ENCODE measurements around the gene CASP8AP2.
"Not testable (repeated sequence)": the region's sequence is repeated elsewhere in the genome, so short reads cannot be mapped to it uniquely, and the experiment has no call there.

DNA sequence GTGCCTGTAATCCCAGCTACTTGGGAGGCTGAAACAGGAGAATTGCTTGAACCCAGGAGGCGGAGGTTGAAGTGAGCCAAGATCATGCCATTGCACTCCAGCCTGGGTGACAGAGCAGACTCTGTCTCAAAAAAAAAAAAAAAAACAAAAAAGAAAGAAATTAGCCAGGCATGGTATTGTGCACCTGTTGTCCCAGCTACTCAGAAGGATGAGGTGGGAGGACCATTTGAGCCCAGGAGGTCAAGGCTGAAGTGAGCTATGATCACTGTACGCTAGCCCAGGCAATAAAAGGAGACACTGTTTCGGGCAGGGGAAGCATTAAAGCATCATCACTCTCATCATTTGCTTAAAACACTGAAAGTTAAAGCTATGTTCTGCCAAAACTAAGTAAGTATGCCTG, 16.3 kb upstream of the CASP8AP2 start:
- TF ChIP-seq, protein P1, sequence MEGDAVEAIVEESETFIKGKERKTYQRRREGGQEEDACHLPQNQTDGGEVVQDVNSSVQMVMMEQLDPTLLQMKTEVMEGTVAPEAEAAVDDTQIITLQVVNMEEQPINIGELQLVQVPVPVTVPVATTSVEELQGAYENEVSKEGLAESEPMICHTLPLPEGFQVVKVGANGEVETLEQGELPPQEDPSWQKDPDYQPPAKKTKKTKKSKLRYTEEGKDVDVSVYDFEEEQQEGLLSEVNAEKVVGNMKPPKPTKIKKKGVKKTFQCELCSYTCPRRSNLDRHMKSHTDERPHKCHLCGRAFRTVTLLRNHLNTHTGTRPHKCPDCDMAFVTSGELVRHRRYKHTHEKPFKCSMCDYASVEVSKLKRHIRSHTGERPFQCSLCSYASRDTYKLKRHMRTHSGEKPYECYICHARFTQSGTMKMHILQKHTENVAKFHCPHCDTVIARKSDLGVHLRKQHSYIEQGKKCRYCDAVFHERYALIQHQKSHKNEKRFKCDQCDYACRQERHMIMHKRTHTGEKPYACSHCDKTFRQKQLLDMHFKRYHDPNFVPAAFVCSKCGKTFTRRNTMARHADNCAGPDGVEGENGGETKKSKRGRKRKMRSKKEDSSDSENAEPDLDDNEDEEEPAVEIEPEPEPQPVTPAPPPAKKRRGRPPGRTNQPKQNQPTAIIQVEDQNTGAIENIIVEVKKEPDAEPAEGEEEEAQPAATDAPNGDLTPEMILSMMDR (IDR thresholded peaks at IDR 0.05): not testable (repeated sequence)
- not testable (repeated sequence) for TF ChIP-seq POLR2A (IDR thresholded peaks at IDR 0.05)
